ENCODE data around the gene THBD. TPM values are rescaled to one million over a fixed set of nuclear protein-coding genes. Genes with fewer than 3 reads are reported as not detected.

The THBD gene
- total RNA-seq, 1 donor from 2014 or later = 37.5 TPM

GRCh38 chr20:23072892-23073586 is 23.6 kb upstream of the THBD start:
- no peak for DNase-seq (ENCODE audit: low spot score)
- Mint-ChIP-seq H3K4me3 (ENCODE audit: unreplicated experiment) (no peak overlapping the region), H3K4me1 (ENCODE audit: low read depth) (no peaks in the 10 kb centered on the region), H3K27ac (ENCODE audit: unreplicated experiment) (no peak overlapping the region), H3K36me3 (ENCODE audit: low read depth) (no peaks in the 10 kb centered on the region), H3K27me3 (ENCODE audit: low read depth) (peaks cover 2% of the 10 kb centered on the region), H3K9me3 (ENCODE audit: low read depth) (no peaks in the 10 kb centered on the region)
- TF ChIP-seq CTCF (IDR thresholded peaks at IDR 0.05) = no peak

DNA sequence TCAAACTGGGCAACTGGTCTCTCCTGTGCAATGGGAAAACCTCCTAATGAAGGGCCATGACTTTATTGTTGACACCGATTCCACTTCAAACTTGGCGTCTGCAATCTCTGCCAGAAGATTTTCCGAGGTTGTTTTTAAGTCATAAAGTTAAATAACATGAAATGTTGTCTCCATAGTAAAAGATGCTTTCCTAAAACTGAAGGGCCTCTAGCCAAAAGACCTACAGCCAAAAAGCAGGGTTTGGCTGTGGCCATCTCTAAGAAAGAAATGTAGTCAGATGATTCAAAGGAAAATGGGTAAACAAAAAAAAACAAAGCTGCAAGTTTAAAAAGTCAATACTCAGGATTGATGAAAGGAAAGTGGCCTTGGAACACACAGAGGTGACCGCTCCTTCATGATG is 22.5 kb upstream of the THBD start:
- Mint-ChIP-seq H3K36me3 (ENCODE audit: low read depth) (no peaks in the 10 kb centered on the region), H3K4me3 (ENCODE audit: unreplicated experiment) (no peak overlapping the region), H3K9me3 (ENCODE audit: low read depth) (no peaks in the 10 kb centered on the region), H3K4me1 (ENCODE audit: low read depth) (no peaks in the 10 kb centered on the region), H3K27ac (ENCODE audit: unreplicated experiment) (no peak overlapping the region), H3K27me3 (ENCODE audit: low read depth) (no peaks in the 10 kb centered on the region)
- DNase-seq (ENCODE audit: low spot score) = no peak
- no peak for TF ChIP-seq CTCF (IDR thresholded peaks at IDR 0.05)

GRCh38 chr20:23071398-23071797 is 21.9 kb upstream of the THBD start:
- no peaks in the 10 kb centered on the region for H3K27me3 Mint-ChIP-seq (ENCODE audit: low read depth)
- H3K9me3 Mint-ChIP-seq (ENCODE audit: low read depth) = no peaks in the 10 kb centered on the region
- no peaks in the 10 kb centered on the region for H3K36me3 Mint-ChIP-seq (ENCODE audit: low read depth)
- no peaks in the 10 kb centered on the region for H3K4me1 Mint-ChIP-seq (ENCODE audit: low read depth)
- no peak overlapping the region for H3K27ac Mint-ChIP-seq (ENCODE audit: unreplicated experiment)
- no peak overlapping the region for H3K4me3 Mint-ChIP-seq (ENCODE audit: unreplicated experiment)
- TF ChIP-seq CTCF (IDR thresholded peaks at IDR 0.05) = no peak
- DNase-seq (ENCODE audit: low spot score) = no peak

DNA sequence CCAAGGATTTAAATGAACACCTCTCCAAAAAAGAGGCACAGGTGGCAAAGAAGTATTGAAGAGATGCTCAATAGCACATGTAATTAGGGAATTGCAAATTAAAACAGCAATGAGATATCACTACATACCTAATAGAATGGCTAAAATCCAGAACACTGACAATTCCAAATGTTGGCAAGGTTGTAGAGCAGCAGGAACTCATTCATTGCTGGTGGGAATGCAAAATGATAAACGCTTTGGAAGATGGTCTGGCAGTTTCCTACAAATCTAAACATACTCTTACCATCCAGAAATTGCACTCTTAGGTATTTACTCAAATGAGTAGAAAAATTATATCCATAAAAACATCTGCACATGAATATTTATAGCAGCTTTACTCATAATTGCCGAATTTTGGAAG is 19.6 kb upstream of the THBD start:
- Mint-ChIP-seq H3K27ac (ENCODE audit: unreplicated experiment) (no peak overlapping the region), H3K4me3 (ENCODE audit: unreplicated experiment) (no peak overlapping the region), H3K36me3 (ENCODE audit: low read depth) (no peaks in the 10 kb centered on the region), H3K27me3 (ENCODE audit: low read depth) (no peaks in the 10 kb centered on the region), H3K9me3 (ENCODE audit: low read depth) (no peaks in the 10 kb centered on the region), H3K4me1 (ENCODE audit: low read depth) (no peaks in the 10 kb centered on the region)
- DNase-seq (ENCODE audit: low spot score) = no peak
- TF ChIP-seq CTCF (IDR thresholded peaks at IDR 0.05) = no peak

GRCh38 chr20:23068283-23068682 is 18.8 kb upstream of the THBD start:
- no peak overlapping the region for H3K27ac Mint-ChIP-seq (ENCODE audit: unreplicated experiment)
- H3K27me3 Mint-ChIP-seq (ENCODE audit: low read depth) = no peaks in the 10 kb centered on the region
- no peak for DNase-seq (ENCODE audit: low spot score)
- no peaks in the 10 kb centered on the region for H3K9me3 Mint-ChIP-seq (ENCODE audit: low read depth)
- H3K36me3 Mint-ChIP-seq (ENCODE audit: low read depth) = no peaks in the 10 kb centered on the region
- no peak for TF ChIP-seq CTCF (IDR thresholded peaks at IDR 0.05)
- H3K4me1 Mint-ChIP-seq (ENCODE audit: low read depth) = peaks cover 8% of the 10 kb centered on the region
- H3K4me3 Mint-ChIP-seq (ENCODE audit: unreplicated experiment) = no peak overlapping the region

Data from chondrocyte (in vitro differentiated cells).